Kidney epithelial cell (primary cell): Measurements from ENCODE around the gene EFHD2. TPM values are rescaled to one million over a fixed set of nuclear protein-coding genes. Genes with fewer than 3 reads are reported as not detected.
"Not testable (repeated sequence)": the region's sequence is repeated elsewhere in the genome, so short reads cannot be mapped to it uniquely, and the experiment has no call there.

ENCODE experiments used
- DNase-seq: peaks from one replicate; pipeline ENCODE4 v3.0.0-alpha.2; 2010; ENCODE audit warnings: low read depth
- H3K27me3 ChIP-seq: 2 replicates; pipeline ENCODE4 v1.6.0; 2011; ENCODE audit warnings: low read length; ENCODE audit not compliant: control insufficient read depth, insufficient read depth
- H3K36me3 ChIP-seq: 2 replicates; pipeline ENCODE4 v1.5.1; 2011; ENCODE audit warnings: low read length; ENCODE audit not compliant: control insufficient read depth, insufficient read depth
- H3K4me3 ChIP-seq: 2 replicates; pipeline ENCODE4 v1.5.1; 2011; ENCODE audit warnings: low read depth, mild to moderate bottlenecking, control low read depth, low read length
- CTCF ChIP-seq: IDR thresholded peaks from 2 replicates; pipeline ENCODE4 v1.5.1; 2011; ENCODE audit warnings: mild to moderate bottlenecking, moderate library complexity, low read length, control low read depth, inconsistent platforms; ENCODE audit not compliant: insufficient read depth, poor library complexity, severe bottlenecking
- total RNA-seq: library from RNA; depleted of rRNA; stranded (reverse); fragments of >200 nt; gene quantifications from 2 replicates; pipeline ENCODE4 v1.2.3, GENCODE V29; 2015

Gene EFHD2
- total RNA-seq, 1 donor from 2014 or later: 54.6 TPM

- TF ChIP-seq CTCF: no peak
- Histone ChIP-seq H3K36me3 (no peaks in the 10 kb centered on the region), H3K4me3 (no peak overlapping the region), H3K27me3 (peaks cover 4% of the 10 kb centered on the region)
- no peak for DNase-seq
Measured at GRCh38 chr1:15385420-15385819, 24.3 kb upstream of the EFHD2 start.

- Histone ChIP-seq H3K36me3 (no peaks in the 10 kb centered on the region), H3K27me3 (peaks cover 4% of the 10 kb centered on the region), H3K4me3 (no peak overlapping the region)
- no peak for DNase-seq
- no peak for TF ChIP-seq CTCF
Measured at GRCh38 chr1:15386164-15386749, 23.4 kb upstream of the EFHD2 start.

- no peak for DNase-seq
- Histone ChIP-seq H3K36me3 (no peaks in the 10 kb centered on the region), H3K4me3 (no peak overlapping the region), H3K27me3 (peaks cover 4% of the 10 kb centered on the region)
- TF ChIP-seq CTCF: no peak
Measured at GRCh38 chr1:15388201-15388880, 21.3 kb upstream of the EFHD2 start.

- H3K36me3 ChIP-seq: not testable (repeated sequence)
Measured at GRCh38 chr1:15389828-15390227, 19.9 kb upstream of the EFHD2 start.

GRCh38 chr1:15390667-15391066 lies 19.0 kb upstream of the EFHD2 start:
- peaks cover 4% of the 10 kb centered on the region for H3K27me3 ChIP-seq
- no peak for DNase-seq
- no peaks in the 10 kb centered on the region for H3K36me3 ChIP-seq
- H3K4me3 ChIP-seq: no peak overlapping the region
- TF ChIP-seq CTCF: no peak

More at GRCh38 chr1:15389828-15390227, 19.9 kb upstream of the EFHD2 start:
- H3K4me3 ChIP-seq, H3K27me3 ChIP-seq, DNase-seq: not testable (repeated sequence)

- Histone ChIP-seq H3K36me3 (no peaks in the 10 kb centered on the region), H3K27me3 (no peaks in the 10 kb centered on the region), H3K4me3 (no peak overlapping the region)
- TF ChIP-seq CTCF: no peak
- DNase-seq: no peak
Measured at GRCh38 chr1:15391366-15391765, 18.3 kb upstream of the EFHD2 start.
